ENCODE measurements around the gene POMGNT2.
A peak's percentile ranks its signal among the peaks of the same experiment; 100 is the strongest.

POMGNT2 gene

GRCh38 chr3:43102773-43103480 lies 3.0 kb downstream of the POMGNT2 start:
- DNase-seq (ENCODE audit: low spot score) = peak; percentile 6

DNA sequence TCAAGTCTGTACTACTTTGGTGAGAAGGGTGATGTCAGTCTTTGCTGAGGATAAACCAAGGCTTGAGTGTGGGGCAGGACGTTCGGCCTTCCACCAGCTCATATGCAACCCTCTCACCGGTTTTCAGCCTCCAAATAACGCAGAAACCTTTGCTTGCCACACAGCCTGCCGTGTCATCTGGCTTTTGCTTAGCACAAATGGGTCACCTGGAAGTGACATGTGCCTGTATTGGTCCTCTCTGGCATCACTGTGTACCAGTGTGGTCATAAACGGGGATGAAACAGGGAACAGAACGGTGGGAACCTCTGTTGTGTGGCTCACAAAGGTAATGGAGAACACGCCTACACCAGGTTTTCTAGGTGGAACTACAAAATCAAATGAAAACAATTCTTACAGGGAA lies 7.1 kb downstream of the POMGNT2 start:
- no peak for DNase-seq (ENCODE audit: low spot score)

- DNase-seq (ENCODE audit: low spot score) = no peak
These were observed 8.3 kb downstream of the POMGNT2 start for GRCh38 chr3:43097400-43098080.

GRCh38 chr3:43096761-43097160 lies 9.1 kb downstream of the POMGNT2 start:
- no peak for DNase-seq (ENCODE audit: low spot score)

GRCh38 chr3:43095370-43095769 lies 10.5 kb downstream of the POMGNT2 start:
- no peak for DNase-seq (ENCODE audit: low spot score)

GRCh38 chr3:43094851-43095250 lies 11.0 kb downstream of the POMGNT2 start:
- no peak for DNase-seq (ENCODE audit: low spot score)

DNA sequence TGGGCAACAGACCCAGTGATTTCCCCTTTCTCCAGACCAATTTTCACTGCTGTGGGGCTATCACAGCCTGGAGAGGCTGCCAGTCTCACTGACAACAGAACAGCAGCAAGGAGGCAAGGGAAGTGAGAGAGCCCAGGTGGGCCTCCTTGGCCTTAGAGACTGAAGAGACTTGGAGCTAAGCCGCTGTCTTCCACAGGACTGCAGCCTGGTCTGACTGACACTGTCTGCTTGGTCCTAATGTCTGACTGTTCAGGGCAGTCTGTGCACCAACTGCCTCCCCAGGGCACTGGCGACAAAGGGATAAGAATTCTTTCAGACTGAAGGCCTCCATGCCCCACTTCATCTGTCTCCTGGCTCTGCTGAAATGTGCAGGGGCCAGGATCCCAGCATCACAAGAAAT lies 11.5 kb downstream of the POMGNT2 start:
- no peak for DNase-seq (ENCODE audit: low spot score)

DNA sequence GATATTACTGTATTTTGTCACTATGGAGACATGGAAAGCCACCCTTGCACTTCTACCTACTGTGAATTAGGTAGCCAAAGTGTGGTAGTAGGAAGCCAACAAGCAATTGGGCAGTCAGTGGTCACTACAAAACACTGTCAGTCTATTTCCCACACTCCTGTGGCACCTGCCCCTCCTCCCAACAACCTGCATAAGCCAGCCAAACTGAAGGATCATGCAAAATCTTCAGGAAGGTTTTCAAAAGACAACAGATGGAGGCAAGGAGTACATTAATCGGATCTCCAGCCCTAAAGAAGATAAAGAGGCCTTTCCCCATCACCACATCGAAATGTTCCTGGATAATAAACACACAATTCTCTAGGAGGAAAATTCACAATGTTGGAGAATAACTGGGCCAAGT lies 11.9 kb downstream of the POMGNT2 start:
- DNase-seq (ENCODE audit: low spot score) = no peak

DNA sequence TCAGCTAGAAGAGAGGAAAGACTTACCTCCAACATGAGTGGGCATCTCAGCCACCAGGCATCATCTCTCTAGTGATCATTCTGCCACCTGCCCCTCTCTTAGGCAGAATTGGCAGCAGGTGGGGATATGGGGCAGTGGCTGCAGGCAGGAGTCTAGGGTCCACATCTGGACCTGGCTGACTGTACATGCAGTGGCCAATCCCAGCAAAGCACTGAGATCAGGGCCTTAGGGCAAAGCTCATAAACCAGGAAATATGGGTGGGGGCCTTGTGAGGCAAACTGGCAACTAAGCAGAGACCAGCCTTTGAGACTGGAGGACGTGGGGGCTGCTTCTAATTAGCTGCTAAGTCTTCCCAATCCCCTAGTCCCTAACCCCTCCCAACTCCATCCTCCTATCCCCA lies 12.9 kb downstream of the POMGNT2 start:
- no peak for DNase-seq (ENCODE audit: low spot score)

GRCh38 chr3:43091481-43091880 lies 14.4 kb downstream of the POMGNT2 start:
- no peak for DNase-seq (ENCODE audit: low spot score)

GRCh38 chr3:43090238-43090637 lies 15.6 kb downstream of the POMGNT2 start:
- no peak for DNase-seq (ENCODE audit: low spot score)

GRCh38 chr3:43089081-43089480 lies 16.8 kb downstream of the POMGNT2 start:
- DNase-seq (ENCODE audit: low spot score) = no peak

- no peak for DNase-seq (ENCODE audit: low spot score)
These were observed 18.6 kb downstream of the POMGNT2 start for GRCh38 chr3:43087249-43087776.

- DNase-seq (ENCODE audit: low spot score) = peak; percentile 17
These were observed 19.3 kb downstream of the POMGNT2 start for GRCh38 chr3:43086460-43087165.

- DNase-seq (ENCODE audit: low spot score) = no peak
These were observed 23.4 kb downstream of the POMGNT2 start for GRCh38 chr3:43082457-43082856.

- no peak for DNase-seq (ENCODE audit: low spot score)
These were observed 24.1 kb downstream of the POMGNT2 start for GRCh38 chr3:43081796-43082195.

DNA sequence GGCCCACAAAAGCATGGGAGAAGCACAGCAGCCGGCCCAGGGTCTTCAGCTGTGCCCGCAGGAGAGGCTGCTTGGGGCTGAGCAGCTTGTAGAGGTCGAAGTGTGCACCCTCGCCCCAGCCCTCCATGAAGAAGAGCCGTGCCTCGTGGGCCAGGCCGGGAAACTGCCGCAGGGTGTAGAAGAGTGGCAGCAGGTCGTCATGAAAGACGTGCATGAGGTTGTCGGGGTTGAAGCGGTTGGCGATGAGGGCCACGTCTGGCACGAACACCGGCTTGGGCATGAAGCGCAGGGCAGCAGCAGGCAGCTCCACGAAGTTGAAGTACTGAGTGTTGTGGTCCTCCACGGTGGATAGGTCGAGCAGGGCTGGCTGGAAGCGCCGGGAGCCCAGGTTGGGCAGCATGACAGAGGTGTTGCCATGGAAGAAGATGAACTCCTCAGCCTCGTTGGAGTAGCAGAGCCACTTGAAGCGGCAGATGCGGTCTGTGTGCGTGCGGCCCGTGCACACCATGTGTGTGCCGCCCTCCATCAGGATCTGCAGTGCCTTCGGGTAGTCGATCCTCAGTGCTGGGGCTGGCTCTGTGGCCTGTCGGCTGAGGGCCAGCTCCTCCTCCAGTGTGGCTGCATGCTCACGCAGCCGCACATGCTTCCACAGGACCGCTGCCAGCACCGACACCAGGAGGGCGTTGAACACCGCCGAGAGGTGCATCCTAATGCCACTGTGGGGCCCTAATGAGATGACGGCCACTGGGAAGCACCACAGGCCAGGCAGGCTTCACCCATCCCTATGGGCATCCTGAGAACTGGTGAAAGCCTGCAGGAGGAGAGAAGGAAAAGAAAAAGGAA lies 24.9 kb downstream of the POMGNT2 start:
- no peak for DNase-seq (ENCODE audit: low spot score)

GRCh38 chr3:43079536-43080332 lies 26.1 kb downstream of the POMGNT2 start:
- no peak for DNase-seq (ENCODE audit: low spot score)

DNA sequence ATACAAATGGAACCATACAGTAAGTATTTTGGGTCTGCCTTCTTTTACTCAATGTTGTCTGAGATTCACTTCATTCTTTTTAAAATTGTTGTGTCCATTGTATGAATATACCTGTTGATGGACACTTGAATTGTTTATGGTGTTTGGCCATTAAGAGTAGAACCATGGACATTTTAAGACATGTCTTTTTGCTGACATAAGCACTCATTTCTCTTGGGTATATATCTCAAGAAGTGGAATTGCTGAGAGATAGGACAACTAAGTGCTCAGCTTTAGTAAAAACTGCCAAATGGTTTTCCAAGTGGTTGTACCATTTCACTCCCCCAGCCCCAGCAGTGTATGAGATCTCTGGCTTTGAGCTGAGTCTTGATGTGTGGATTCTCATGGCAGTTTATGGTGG lies 28.2 kb downstream of the POMGNT2 start:
- no peak for DNase-seq (ENCODE audit: low spot score)

DNA sequence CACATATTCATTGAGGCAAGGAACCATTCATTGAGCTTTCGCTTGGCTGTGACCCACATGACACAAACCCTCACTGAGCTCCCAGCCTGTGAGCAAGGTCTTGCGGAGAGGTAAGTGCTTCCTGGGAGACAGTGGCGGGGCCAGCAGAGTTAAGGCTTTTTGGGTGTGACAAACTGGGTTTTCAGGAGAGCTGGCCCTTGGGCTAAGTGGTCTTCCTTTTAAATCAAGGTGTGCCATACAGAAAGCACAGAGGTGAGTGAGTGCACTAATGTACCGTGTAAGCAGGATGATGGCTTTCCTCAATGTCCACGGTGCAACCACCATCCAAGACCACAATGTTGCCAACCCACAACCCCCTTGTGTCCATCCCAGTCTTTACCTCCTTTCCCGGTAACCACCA lies 28.6 kb downstream of the POMGNT2 start:
- no peak for DNase-seq (ENCODE audit: low spot score)

- no peak for DNase-seq (ENCODE audit: low spot score)
These were observed 29.0 kb downstream of the POMGNT2 start for GRCh38 chr3:43076857-43077256.
